HepG2 (cell line): ENCODE measurements around the gene FOXN3. TPM values are rescaled to one million over a fixed set of nuclear protein-coding genes. Genes with fewer than 3 reads are reported as not detected.

Source experiments
- ATAC-seq: fragments of 200-7000 bp; cut with Tn5 transposase; 3 replicates; pipeline ENCODE4 v1.9.1; 2020; ENCODE audit warnings: mild to moderate bottlenecking, moderate library complexity
- BruUV-seq: library from RNA; stranded (reverse); fragments of 400-500 nt; replicated peaks from 2 replicates; lab custom pipeline; 2021; lab: Mats Ljungman, UMichigan
- CTCF ChIA-PET: fragments of 300-600 bp; formaldehyde crosslinking; extraction: SDS; loops from one replicate; lab custom pipeline; 2021; ENCODE audit warnings: low total read pairs, inconsistent platforms, low intra/inter-chr PET ratio; lab: Yijun Ruan, JAX
- POLR2A ChIA-PET: fragments of 350-600 bp; sonication (Branson Sonifier 250); formaldehyde crosslinking; loops from one replicate; lab custom pipeline; 2020; ENCODE audit warnings: antibody characterized with exemption, inconsistent platforms; lab: Yijun Ruan, JAX
- DNase-seq: peaks from one replicate; pipeline ENCODE4 v3.0.0-alpha.2; 2015; ENCODE audit warnings: low spot score
- FAIRE-seq: peaks from 3 replicates; lab custom pipeline; 2011; peaks lifted over from hg19 to GRCh38; lab: Jason Lieb, UNC
- H2AFZ ChIP-seq: one replicate; pipeline ENCODE4 v1.6.1; 2011; ENCODE audit warnings: low read length, inconsistent platforms
- H3K27ac ChIP-seq: fragments of 300-600 bp; 3 replicates; pipeline ENCODE4 v1.8.0; 2011; ENCODE audit warnings: mixed run types, mild to moderate bottlenecking, mixed read lengths, low read length, inconsistent platforms; ENCODE audit not compliant: insufficient read depth; ENCODE audit errors: extremely low read length
- H3K27me3 ChIP-seq, 2 experiments: fragments of 200-600 bp in 1 of 2; 2 replicates in 1 of 2; 3 replicates in 1 of 2; pipeline versions ENCODE4 v1.6.0 to v1.8.0; 2011; ENCODE audit warnings: low read length in 2 of 2, mild to moderate bottlenecking in 2 of 2, moderate library complexity in 2 of 2, inconsistent platforms in 1 of 2; ENCODE audit not compliant: insufficient read depth in 2 of 2, control insufficient read depth in 1 of 2
- H3K36me3 ChIP-seq, 2 experiments: fragments of 200-600 bp in 1 of 2; replicated peaks in 1 of 2; 2 replicates in 1 of 2; 3 replicates in 1 of 2; pipeline versions ENCODE4 v1.5.1 to v1.8.0; 2011; ENCODE audit warnings: low read length in 2 of 2, inconsistent platforms in 1 of 2; ENCODE audit not compliant: insufficient read depth in 2 of 2, control insufficient read depth in 1 of 2
- H3K4me1 ChIP-seq: 2 replicates; pipeline ENCODE4 v1.5.1; 2012; ENCODE audit warnings: low read length, inconsistent platforms; ENCODE audit not compliant: insufficient read depth
- H3K4me2 ChIP-seq: 2 replicates; pipeline ENCODE4 v1.6.0; 2011; ENCODE audit warnings: low read depth, low read length, inconsistent platforms
- H3K4me3 ChIP-seq, 3 experiments: fragments of 200-600 bp in 1 of 3; sonication (generic), shearing (Covaris generic) in 1 of 3; replicated peaks in 1 of 3; 2 replicates each; pipeline ENCODE4 v1.5.1; 2011 to 2016; ENCODE audit warnings: low read length in 3 of 3, inconsistent platforms in 2 of 3, low read depth in 2 of 3, mild to moderate bottlenecking in 2 of 3, control low read depth in 1 of 3, mixed read lengths in 1 of 3; ENCODE audit not compliant: insufficient read depth in 1 of 3
- H3K79me2 ChIP-seq: one replicate; pipeline ENCODE4 v1.6.1; 2011; ENCODE audit warnings: low read length, inconsistent platforms; ENCODE audit not compliant: insufficient read depth
- H3K9ac ChIP-seq: 2 replicates; pipeline ENCODE4 v1.6.0; 2011; ENCODE audit warnings: mild to moderate bottlenecking, low read depth, low read length, inconsistent platforms; ENCODE audit not compliant: insufficient read depth
- H3K9me3 ChIP-seq: 2 replicates; pipeline ENCODE4 v1.5.1; 2012; ENCODE audit warnings: mild to moderate bottlenecking, low read length
- H4K20me1 ChIP-seq: 2 replicates; pipeline ENCODE4 v1.6.0; 2011; ENCODE audit warnings: inconsistent platforms, mild to moderate bottlenecking, low read length, moderate library complexity; ENCODE audit not compliant: insufficient read depth
- HNF1A ChIP-seq, 2 experiments: sonication (generic) in 1 of 2; formaldehyde crosslinking in 1 of 2; IDR thresholded peaks; 2 replicates each; pipeline versions ENCODE4 v1.4.0 to v1.6.1; 2016 to 2020; ENCODE audit warnings: borderline replicate concordance in 1 of 2, low read depth in 1 of 2, mild to moderate bottlenecking in 1 of 2, missing genetic modification reagents in 1 of 2
- ZBTB33 ChIP-seq: sonication (generic); formaldehyde crosslinking; IDR thresholded peaks from 2 replicates; pipeline ENCODE4 v1.4.0; 2020; ENCODE audit warnings: missing genetic modification reagents
- WGBS: methylation state at CpG from one replicate; pipeline ENCODE4 v1.1.6; 2017; ENCODE audit warnings: low lambda C conversion rate; 5-methylcytosine and 5-hydroxymethylcytosine counted together
- in situ Hi-C: cut with HindIII; loops from 2 replicates; pipeline ENCODE4 v1.10.0; 2017; ENCODE audit warnings: low pct_unique_long_range_greater_than_20kb; ENCODE audit not compliant: extremely low pct_ligation_motif_present
- intact Hi-C: fragments of 100-400 bp; cut with micrococcal nuclease; formaldehyde crosslinking; loops from one replicate; pipeline ENCODE4 v1.10.0; 2022; ENCODE audit not compliant: unreplicated experiment
- polyA plus RNA-seq, 8 experiments: library from polyadenylated mRNA; depleted of rRNA in 3 of 8; stranded (reverse) in 7 of 8; unstranded in 1 of 8; fragments of >200 nt; fragmentation: Illumina TruSeq in 4 of 8; extraction: Trizol in 4 of 8; gene quantifications; 2 replicates each; pipeline versions ENCODE4 v1.2.1 to v1.2.3, GENCODE V29; 2011 to 2016; ENCODE audit warnings: low read depth in 4 of 8, missing spikeins in 1 of 8, mixed read lengths in 1 of 8; ENCODE audit not compliant: insufficient read depth in 1 of 8
- total RNA-seq, 5 experiments: library from RNA; depleted of rRNA; stranded (reverse); fragments of >200 nt; fragmentation: Illumina TruSeq; extraction: Trizol; gene quantifications; 2 replicates each; pipeline ENCODE4 v1.2.3, GENCODE V29; 2016; ENCODE audit warnings: low read depth in 1 of 5

The FOXN3 gene
- total and polyA plus RNA-seq, 2 of the 13 experiments (the other 11 are each of a cell fraction or from before 2014, with no cell fraction given) = 32.4 to 70.2 TPM

GRCh38 chr14:89178800-89179535, 238.1 kb downstream of the FOXN3 start:
- in situ Hi-C loops = no loop called here

More at GRCh38 chr14:89178800-89179535, 238.1 kb downstream of the FOXN3 start:
- FAIRE-seq = no peak
- Histone ChIP-seq H3K9ac (no peak overlapping the region), H3K27me3 (no peaks in the 10 kb centered on the region), H4K20me1 (peaks cover 4% of the 10 kb centered on the region; the same call in 1 of the 2 replicates), H3K4me3 (no peak overlapping the region), H3K9me3 (no peaks in the 10 kb centered on the region), H3K79me2 (peaks cover 6% of the 10 kb centered on the region), H3K4me1 (peaks cover 19% of the 10 kb centered on the region), H3K36me3 (peaks cover 18 to 77% of the 10 kb centered on the region in 2 experiments), H2AFZ (no peak overlapping the region), H3K27ac (no peak overlapping the region), H3K4me2 (no peak overlapping the region)
- intact Hi-C loops = loop anchor here (5.0 kb wide), 1 partner anchor 137 kb away; no protein-coding TSS in a partner anchor
- no peak for DNase-seq
- no peak for TF ChIP-seq HNF1A (IDR thresholded peaks at IDR 0.05; ENCODE audit: low read depth)
- no peak for TF ChIP-seq HNF1A (CRISPR knock-in tag; IDR thresholded peaks at IDR 0.05; ENCODE audit: borderline replicate concordance)
- TF ChIP-seq ZBTB33 (CRISPR knock-in tag) = 0 out of 2 replicates have a peak, but pooled peaks have one; percentile 10
- POLR2A ChIA-PET = no interaction called here
- no peak for ATAC-seq
- CTCF ChIA-PET = no interaction called here
- BruUV-seq = no TSS peak
- WGBS = 94% methylated on average over 7 of the region's 7 CpGs
